Hematopoietic multipotent progenitor cell (in vitro differentiated cells): Measurements from ENCODE around the gene SLC34A3. TPM values are rescaled to one million over a fixed set of nuclear protein-coding genes. Genes with fewer than 3 reads are reported as not detected.
A peak's percentile ranks its signal among the peaks of the same experiment; 100 is the strongest.

Experiments
- DNase-seq, 3 donors: peaks; one replicate each; pipeline ENCODE4 v3.0.0-alpha.2; 2011 to 2015; ENCODE audit warnings: low read depth in 2 of 3, low spot score in 2 of 3
- total RNA-seq: library from RNA; depleted of rRNA; stranded (reverse); fragments of >200 nt; gene quantifications from one replicate; pipeline ENCODE4 v1.2.3, GENCODE V29; 2012

The SLC34A3 gene
- total RNA-seq, 1 donor, result not detected

DNA sequence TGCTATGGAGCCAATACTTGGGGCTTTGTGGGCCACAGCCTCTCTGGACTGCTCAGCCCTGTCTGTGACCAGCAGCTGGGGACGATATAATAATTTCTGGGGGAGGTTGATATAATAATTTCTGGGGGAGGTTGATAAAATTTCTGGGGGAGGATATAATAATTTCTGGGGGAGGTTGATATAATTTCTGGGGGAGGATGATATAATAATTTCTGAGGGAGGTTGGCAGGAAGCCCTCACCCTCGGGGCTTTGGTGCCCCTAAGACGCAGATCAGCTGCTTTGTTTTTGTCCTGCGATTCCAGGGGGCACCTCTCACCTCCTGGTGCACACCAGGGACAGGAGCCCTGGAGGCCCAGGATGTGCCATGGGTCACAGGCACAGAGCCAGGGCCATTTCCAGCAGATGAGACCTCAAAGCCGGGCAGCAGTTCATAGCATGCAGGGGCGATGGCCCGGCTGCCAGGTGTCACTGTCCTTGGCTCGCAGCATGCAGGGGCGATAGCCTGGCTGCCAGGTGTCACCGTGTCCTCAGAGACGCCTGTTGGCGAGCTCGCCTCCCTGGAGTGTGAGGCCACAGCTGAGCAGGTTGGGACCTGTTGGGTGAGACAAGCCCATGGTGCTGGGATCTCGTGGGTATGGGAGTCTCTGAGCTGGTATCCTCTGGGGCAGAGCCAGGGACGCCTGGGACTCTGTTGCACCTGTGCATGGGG, 43.1 kb downstream of the SLC34A3 start:
- DNase-seq, result no peak

DNA sequence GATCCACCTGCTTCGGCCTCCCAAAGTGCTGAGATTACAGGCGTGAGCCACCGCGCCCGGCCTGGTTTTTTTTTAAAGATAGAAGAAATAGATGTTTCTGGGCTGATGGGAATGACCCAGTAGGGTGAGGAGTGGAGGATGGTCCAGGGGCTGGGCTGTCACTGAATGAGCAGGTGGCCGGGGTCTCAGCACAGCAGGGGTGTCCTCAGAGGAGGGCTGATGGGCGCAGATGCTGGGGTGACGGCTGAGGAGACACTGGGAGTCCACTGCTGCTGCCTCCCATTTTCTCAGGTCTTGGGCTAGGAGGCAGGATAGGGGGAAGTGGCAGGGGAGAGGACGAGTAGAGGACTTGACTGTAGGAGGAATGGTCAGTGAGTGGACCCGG, 44.5 kb downstream of the SLC34A3 start:
- no peak for DNase-seq

DNA sequence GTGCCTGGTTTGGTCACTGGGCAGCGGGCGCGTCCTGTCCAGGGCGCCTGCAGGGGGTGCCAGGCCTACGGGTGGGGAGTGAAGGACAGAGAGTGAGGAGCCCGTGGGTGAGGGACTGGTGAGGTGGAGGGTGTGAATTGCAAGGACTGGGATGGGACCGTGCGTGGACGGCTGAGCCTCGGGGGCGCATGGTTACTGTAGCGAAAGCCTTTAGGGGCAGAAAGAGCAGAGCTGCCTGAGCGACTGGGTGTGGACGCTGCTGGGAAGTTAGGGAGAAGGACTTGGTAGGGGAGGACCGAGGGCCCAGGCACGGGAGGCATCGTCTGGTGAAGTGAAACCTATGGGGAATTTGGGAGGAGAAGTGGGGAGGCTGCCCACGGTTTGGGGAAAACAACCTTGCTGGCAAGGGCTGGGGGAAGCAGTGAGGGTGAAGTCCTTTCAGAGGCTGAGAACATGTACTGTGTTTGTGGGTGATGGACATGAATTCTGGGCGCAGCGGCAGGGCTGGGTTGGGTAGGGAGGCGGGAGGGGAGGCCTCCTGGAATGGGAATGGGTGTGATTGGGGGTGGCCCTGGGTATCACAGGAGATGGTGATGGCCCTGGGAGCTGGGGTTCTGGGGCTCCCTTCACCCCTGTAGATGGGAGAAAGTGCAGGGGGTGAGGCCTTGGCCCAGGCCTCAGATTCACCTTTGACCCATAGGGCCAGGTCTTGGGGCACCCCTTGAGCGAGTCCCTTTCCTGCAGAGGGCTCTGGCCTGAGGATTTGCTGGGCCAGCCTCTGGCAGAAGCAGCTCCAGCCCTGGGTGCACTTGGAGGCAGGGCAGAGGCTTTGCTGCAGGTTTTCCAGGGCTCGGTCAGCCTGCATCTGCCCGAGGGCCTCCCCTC, 45.1 kb downstream of the SLC34A3 start:
- DNase-seq, result no peak

DNA sequence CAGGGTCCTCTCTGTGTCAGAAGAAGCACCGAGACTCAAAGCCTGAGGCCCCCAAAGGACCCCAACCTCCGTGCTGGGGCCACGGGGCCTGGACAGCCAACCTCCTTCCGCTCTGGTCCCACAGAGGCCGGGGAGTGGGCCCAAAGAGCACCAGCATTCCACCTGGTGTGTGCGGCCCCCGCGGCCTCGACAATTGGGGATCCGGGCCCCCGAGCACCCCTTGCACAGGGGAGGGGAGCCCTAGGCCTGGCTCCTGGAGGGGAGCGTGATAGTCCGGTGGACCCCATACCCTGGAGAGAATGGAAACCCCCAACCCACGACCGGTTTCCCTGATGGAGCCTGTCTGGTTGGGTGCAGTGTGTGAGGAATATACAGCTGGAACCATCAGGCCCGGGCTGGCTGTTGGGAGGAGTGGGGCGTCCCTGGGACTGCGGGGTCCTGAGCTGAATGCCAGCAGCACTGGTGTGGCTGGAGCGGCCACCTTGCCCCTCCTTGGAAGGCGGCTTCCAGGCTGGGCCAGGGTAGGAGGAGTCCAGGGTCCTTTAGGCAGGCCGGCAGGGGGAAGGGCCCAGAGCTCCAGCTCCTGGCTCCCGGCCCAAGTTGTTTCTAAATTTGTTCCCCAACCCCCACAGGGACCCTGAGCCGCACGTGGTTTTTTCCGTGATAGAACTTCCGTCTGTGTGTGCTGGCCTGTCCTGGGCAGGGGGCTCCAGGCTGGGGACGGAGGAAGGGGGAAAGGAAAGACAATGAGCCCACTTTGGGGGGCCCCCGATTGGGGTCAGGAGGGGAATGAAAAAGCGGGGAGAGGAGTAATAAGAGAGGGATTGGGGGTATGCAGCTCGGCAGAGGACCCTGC, 46.0 kb downstream of the SLC34A3 start:
- DNase-seq, result peak in 1 of 3 donors; percentile 56

DNA sequence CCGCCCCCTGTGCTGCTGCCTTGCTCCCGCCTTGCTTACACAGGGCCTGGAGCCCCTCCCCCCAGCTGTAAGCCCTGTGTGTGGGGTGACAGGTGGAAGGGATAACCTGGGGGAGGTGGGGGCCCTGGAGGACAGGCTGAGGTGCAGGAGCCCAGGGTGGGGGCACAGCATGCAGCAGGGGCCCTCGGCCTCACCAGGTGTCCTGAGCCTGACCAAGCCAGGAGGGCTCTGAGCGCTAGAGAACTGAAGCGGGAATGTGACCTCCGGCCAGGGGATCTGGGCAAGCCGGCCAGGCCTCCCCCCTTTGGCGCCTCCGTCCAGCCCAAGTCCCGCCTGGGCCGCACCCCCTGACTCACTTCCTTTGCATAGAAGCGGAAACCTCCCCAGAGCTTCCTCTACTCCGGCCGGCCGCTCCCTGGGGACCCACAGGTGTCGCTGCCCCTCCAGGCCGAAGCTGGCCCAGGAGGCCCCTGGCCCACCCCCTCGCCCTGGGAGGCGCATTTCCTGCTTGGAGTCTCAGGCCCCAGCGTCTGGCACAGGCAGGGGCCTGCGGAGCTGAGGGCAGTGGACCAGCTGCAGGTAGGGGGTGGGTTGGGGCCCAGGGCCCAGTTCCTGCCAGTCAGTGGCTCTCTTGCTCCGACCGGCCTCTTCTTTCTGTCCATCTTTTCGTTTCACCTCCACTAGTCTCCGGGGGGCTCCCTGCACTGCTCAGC, 46.8 kb downstream of the SLC34A3 start, which contains the start of gene TOR4A:
Gene TOR4A (plus strand): TSS at position 398 of the 713 bp plus-strand sequence. CDS start 964 bp downstream, outside the sequence.
- DNase-seq, result peak in 2 of 3 donors; percentile 46 to 83

DNA sequence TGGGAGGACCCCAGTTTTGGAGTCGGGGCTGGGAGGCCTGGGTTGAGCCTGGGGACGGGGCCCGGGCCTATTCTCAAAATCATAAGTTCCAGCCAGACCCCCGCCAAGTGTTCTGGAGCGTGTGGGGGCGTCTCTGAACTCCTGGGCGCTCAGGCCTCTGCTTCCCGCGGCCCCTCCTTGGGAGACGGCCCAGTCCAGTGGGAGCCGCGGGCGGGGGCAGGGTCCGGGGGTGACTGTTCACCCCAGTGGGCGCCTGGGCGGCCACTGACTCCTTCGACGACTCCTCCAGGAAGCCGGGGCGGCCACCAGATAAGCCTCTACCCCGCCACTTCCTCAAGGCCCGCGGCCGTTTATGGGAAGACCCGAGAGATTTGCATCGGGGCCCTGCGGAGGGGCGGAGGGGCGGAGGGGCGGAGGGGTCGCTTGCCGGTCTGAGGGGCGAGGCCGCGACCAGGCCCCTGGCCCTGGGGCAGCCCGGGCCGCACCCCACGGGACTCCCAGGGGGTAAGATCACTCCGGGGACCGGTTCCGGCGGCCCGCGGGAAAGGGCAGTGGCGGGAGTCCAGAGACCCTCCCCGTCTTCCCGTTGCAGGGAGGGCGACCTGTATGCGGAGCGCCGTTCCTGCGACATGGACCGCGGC, 47.5 kb downstream of the SLC34A3 start:
- DNase-seq, result peak in 1 of 3 donors; percentile 43

DNA sequence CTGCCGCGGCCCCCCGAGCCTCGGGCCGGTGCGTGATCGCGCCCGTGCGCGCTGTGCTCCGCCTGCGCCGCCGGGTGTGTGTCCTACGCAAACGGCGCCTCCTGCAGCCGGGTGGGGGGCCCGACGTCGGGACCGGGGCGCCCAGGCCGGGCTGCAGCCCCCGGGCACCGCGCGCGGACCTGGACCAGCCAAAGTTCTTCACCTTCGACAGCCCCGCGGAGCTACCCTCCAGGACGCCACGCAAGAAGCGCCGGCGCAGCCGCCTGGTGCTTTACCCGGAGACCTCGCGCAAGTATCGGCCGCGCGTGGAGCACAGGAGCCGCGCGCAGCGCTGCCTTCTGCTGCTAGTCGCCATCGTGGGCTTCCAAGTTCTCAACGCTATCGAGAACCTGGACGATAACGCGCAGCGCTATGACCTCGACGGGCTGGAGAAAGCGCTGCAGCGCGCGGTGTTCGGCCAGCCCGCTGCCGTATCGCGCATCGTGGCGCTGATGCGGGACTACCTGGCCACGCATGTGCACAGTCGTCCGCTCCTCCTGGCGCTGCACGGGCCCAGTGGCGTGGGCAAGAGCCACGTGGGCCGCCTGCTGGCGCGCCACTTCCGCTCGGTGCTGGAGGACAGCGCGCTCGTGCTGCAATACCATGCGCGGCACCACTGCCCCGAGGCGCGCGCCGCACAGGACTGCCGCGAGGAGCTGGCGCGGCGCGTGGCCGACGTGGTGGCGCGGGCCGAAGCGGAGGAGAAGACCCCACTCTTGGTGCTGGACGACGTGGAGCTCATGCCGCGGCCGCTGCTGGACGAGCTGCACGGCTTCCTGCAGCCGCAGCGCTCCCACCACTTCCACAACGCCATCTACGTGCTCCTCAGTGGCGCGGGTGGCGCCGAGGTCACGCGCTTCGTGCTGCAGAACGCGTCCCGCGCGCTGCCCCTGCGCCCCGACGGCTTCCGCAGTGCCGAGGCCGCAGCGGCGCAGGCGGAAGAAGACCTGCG, 48.3 kb downstream of the SLC34A3 start:
- DNase-seq, result no peak

DNA sequence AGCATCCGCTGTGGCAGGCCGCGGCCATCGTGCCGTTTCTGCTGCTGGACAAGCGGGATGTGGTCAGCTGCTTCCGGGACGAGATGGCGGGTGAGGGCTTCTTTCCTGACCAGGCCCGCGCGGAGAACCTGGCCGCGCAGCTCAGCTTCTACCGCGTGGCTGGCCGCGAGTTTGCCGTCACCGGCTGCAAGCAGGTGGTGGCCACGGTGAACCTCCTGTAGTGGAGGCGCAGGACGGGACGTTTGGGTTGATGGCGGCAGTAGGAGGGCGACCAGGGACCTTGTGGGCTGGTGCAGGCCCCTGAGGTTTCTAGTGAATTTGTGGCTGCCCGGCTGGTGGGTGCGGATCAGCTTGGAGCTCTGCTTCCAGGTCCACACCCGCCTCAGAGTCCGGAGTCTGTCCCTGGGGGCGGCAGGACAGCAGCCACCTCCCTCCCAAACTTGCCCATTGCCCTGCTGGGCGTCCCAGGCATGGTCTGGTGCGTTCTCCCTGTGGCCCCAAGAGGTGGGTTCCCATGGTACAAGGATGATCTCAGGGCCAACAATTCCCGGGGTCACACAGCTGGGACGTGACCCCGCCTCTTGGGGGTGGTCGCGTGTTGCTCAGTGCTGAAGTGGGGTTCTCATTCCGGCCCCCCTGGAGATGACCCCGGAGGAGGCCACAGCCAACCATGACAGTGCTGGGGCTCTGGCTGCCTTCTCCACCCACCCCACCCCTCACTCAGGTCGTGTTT, 49.2 kb downstream of the SLC34A3 start:
- DNase-seq, result no peak

DNA sequence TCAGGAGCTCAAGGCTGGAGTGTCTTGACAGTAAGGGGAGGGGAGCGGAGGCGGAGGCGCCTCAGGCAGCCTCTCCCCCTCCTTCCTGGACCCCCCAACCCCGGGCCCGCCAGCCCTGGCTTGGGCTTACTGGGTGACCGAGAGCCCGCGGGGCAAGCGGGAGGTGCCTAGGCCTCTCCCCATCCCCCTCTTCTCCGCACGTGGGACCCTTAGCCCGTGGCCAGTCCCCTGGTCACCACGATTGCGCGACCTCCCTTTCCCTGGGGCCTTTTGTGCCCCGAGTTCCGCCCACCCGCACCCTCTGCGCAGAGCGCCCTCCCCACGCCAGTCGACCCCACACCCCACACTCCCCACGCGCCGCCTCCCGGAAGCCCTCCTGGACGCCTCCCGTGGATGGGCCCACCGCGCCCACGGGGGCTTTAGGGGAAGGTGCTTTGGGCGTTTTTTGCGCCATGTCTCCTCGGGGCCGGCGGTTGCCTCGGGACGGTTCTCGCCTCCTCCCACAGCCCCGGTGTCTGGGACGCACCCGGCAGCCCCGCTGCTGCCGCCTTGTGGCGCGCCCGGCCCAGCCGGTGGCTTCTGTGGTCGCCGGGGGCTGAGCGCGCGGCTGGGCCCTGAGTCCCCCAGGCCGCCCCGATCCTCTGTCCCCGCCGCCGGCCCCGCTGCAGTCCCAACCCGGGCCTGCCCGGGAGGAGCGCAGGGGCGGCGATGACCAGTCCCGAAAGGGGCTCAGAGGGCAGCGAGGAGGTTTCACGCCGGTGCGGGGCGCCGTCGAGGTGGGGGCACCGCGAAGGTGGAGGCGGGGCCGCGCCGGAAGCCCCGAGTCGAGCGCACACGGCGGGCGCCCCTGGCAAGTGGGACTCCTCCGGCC, 50.0 kb downstream of the SLC34A3 start:
- peak in 1 of 3 donors; percentile 35 for DNase-seq

DNA sequence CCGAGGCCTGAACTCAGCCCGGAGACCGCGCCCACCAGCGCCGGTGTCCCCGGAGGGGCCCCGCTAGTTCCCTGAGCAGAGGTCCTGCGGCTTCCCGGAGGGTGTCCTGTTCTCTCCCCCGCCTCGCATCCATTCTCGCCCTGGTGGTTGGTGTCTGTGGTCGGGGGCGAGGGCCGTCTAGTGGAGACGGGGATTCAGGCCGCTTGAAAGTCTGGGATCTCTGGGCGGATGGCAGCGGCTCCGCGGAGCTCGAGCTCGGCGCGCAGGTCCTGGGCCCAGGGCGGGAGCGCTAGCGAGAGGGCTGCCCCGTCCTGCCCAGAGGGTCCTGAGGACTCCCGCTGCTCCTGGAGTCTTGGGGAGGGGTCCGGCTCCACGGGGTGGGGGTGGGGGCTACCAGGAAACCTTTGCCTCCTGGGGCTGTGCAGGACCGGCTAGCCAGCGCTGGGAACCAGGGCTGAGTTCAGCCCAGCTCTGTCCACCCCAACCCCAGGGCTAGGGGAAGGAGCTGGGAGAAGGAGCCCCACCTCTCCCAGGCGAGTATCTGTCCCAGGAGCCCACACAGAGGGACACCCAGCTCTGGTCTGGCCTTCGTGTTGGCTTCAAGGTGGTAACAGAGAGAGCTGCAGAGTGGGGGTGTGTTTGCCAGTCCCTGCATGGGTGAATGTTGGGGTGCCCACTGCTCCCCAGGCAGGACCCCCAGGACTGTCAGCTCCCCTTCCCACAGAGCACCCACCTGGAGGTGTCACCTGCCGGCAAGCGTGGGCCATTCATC, 50.8 kb downstream of the SLC34A3 start:
- DNase-seq, result no peak

Other genes starting within 250 kb of the SLC34A3 start
- not detected for gene LCNL1, start 247.9 kb upstream of the SLC34A3 start, total RNA-seq
- 16.7 TPM for gene PAXX, start 238.5 kb upstream of the SLC34A3 start, total RNA-seq
- 0.27 TPM for gene CLIC3, start 234.3 kb upstream of the SLC34A3 start, total RNA-seq
- gene ABCA2, start 202.7 kb upstream of the SLC34A3 start, total RNA-seq, result 99.1 TPM
- 14.3 TPM for gene FUT7, start 198.8 kb upstream of the SLC34A3 start, total RNA-seq
- gene NPDC1, start 184.7 kb upstream of the SLC34A3 start, total RNA-seq, result 51.2 TPM
- not detected for gene ENTPD2, start 176.8 kb upstream of the SLC34A3 start, total RNA-seq
- 4.8 TPM for gene SAPCD2, start 160.3 kb upstream of the SLC34A3 start, total RNA-seq
- 14.8 TPM for gene UAP1L1, start 153.4 kb upstream of the SLC34A3 start, total RNA-seq
- gene MAN1B1, start 143.9 kb upstream of the SLC34A3 start, total RNA-seq, result 70.8 TPM
- 154 TPM for gene DPP7, start 116.2 kb upstream of the SLC34A3 start, total RNA-seq
- under 0.01 TPM for gene GRIN1, start 91.7 kb upstream of the SLC34A3 start, total RNA-seq
- 2.2 TPM for gene LRRC26, start 60.9 kb upstream of the SLC34A3 start, total RNA-seq
- not detected for gene TMEM210, start 58.8 kb upstream of the SLC34A3 start, total RNA-seq
- 59.8 TPM for gene ANAPC2, start 42.3 kb upstream of the SLC34A3 start, total RNA-seq
- 78.4 TPM for gene SSNA1, start 42.2 kb upstream of the SLC34A3 start, total RNA-seq
- 3.0 TPM for gene TPRN, start 30.2 kb upstream of the SLC34A3 start, total RNA-seq
- gene TMEM203, start 25.3 kb upstream of the SLC34A3 start, total RNA-seq, result 35.5 TPM
- gene NDOR1, start 25.2 kb upstream of the SLC34A3 start, total RNA-seq, result 10.2 TPM
- 1.3 TPM for gene RNF208, start 8.7 kb upstream of the SLC34A3 start, total RNA-seq
- gene CYSRT1, start 5.7 kb upstream of the SLC34A3 start, total RNA-seq, result 0.27 TPM
- gene RNF224, start 3.4 kb upstream of the SLC34A3 start, total RNA-seq, result not detected
- gene TUBB4B, start 10.4 kb downstream of the SLC34A3 start, total RNA-seq, result 141 TPM
- 0.54 TPM for gene STPG3, start 20.4 kb downstream of the SLC34A3 start, total RNA-seq
- gene NELFB, start 24.4 kb downstream of the SLC34A3 start, total RNA-seq, result 72.7 TPM
- 25.0 TPM for gene TOR4A, start 46.8 kb downstream of the SLC34A3 start, total RNA-seq
- 5.1 TPM for gene NRARP, start 71.4 kb downstream of the SLC34A3 start, total RNA-seq
- gene EXD3, start 192.3 kb downstream of the SLC34A3 start, total RNA-seq, result 28.3 TPM
- gene NOXA1, start 192.5 kb downstream of the SLC34A3 start, total RNA-seq, result 4.6 TPM
- 0.27 TPM for gene ENTPD8, start 210.5 kb downstream of the SLC34A3 start, total RNA-seq
- 26.4 TPM for gene NSMF, start 228.4 kb downstream of the SLC34A3 start, total RNA-seq